Measurements from ENCODE around the gene CLPTM1L.

DNA sequence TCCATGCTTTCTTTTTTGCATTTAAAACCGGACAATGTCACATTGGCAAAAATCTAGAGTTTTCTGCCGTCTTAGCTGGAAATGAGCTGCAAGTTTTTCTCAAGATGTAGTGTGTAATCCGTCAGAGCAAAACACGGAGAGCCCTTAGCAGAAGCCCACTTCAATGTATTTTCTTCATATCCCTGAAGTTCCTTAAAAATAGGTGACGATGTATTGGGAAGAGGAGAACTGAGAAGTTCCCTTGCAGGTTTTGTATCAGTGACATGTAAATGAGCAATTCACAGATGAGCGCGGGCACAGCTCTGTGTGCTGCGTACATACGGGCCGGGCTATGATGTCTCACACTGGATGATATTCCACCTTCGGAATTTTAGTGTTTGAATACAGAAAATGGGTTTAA lies 14.8 kb upstream of the CLPTM1L start:
- TF ChIP-seq POLR2AphosphoS5 (IDR thresholded peaks at IDR 0.05) (no peak), POLR2A (IDR thresholded peaks at IDR 0.05) (no peak), CTCF (IDR thresholded peaks at IDR 0.05) (no peak)

Measured in sigmoid colon (tissue), 4 donors.